Colonic mucosa (tissue), 4 donors: ENCODE data around the gene LIX1L. TPM values are rescaled to one million over a fixed set of nuclear protein-coding genes. Genes with fewer than 3 reads are reported as not detected.

Experiments
- DNase-seq: peaks from one replicate; pipeline ENCODE4 v3.0.0-alpha.2; 2020
- H3K27ac ChIP-seq: fragments of 200-600 bp; one replicate; pipeline ENCODE4 v1.8.0; 2021
- H3K27me3 ChIP-seq: fragments of 200-600 bp; one replicate; pipeline ENCODE4 v1.8.0; 2021
- H3K36me3 ChIP-seq: fragments of 200-600 bp; one replicate; pipeline ENCODE4 v1.8.0; 2021
- H3K4me1 ChIP-seq: fragments of 200-600 bp; one replicate; pipeline ENCODE4 v1.8.0; 2021; ENCODE audit warnings: mild to moderate bottlenecking
- H3K4me3 ChIP-seq: fragments of 200-600 bp; one replicate; pipeline ENCODE4 v1.8.0; 2021
- H3K9ac ChIP-seq, 2 donors: one replicate each; pipeline ENCODE4 v1.7.0; 2013; ENCODE audit warnings: control low read depth in 2 of 2, low read depth in 2 of 2, low read length in 2 of 2
- H3K9me3 ChIP-seq: fragments of 200-600 bp; one replicate; pipeline ENCODE4 v1.8.0; 2021
- CTCF ChIP-seq: fragments of 200-600 bp; IDR thresholded peaks from one replicate; pipeline ENCODE4 v1.8.0; 2022; ENCODE audit warnings: antibody characterized with exemption, mild to moderate bottlenecking
- intact Hi-C: fragments of 100-400 bp; cut with DNase I; formaldehyde crosslinking; loops from one replicate; pipeline ENCODE4 v1.14.1; 2022
- total RNA-seq, 2 donors: library from RNA; stranded (reverse); fragmentation: NEBNext Ultra II Directional in 1 of 2; extraction: Animal tissue kit (Norgen Biotek cat#: 25700) in 1 of 2; gene quantifications; one replicate each; pipeline ENCODE4 v1.2.1, GENCODE V29; 2021
- donor health status: healthy.
- donor health status: DM: no; HTN: no; CAD: no.
- donor health status: DM: no; HTN: no; CAD: no.

The LIX1L gene
- total RNA-seq, 2 donors from 2014 or later = 4.7 to 8.6 TPM

GRCh38 chr1:145963265-145964019, 5.6 kb upstream of the LIX1L start:
- TF ChIP-seq CTCF = no peak
- Histone ChIP-seq H3K36me3 (no peaks in the 10 kb centered on the region), H3K9ac (peak overlapping the region; percentile 53 to 86), H3K27ac (peak overlapping the region; percentile 64), H3K4me3 (peak overlapping the region; percentile 48), H3K9me3 (no peaks in the 10 kb centered on the region), H3K27me3 (peaks cover 25% of the 10 kb centered on the region), H3K4me1 (peaks cover 6% of the 10 kb centered on the region)
- intact Hi-C loops = no loop called here
- DNase-seq = no peak

DNA sequence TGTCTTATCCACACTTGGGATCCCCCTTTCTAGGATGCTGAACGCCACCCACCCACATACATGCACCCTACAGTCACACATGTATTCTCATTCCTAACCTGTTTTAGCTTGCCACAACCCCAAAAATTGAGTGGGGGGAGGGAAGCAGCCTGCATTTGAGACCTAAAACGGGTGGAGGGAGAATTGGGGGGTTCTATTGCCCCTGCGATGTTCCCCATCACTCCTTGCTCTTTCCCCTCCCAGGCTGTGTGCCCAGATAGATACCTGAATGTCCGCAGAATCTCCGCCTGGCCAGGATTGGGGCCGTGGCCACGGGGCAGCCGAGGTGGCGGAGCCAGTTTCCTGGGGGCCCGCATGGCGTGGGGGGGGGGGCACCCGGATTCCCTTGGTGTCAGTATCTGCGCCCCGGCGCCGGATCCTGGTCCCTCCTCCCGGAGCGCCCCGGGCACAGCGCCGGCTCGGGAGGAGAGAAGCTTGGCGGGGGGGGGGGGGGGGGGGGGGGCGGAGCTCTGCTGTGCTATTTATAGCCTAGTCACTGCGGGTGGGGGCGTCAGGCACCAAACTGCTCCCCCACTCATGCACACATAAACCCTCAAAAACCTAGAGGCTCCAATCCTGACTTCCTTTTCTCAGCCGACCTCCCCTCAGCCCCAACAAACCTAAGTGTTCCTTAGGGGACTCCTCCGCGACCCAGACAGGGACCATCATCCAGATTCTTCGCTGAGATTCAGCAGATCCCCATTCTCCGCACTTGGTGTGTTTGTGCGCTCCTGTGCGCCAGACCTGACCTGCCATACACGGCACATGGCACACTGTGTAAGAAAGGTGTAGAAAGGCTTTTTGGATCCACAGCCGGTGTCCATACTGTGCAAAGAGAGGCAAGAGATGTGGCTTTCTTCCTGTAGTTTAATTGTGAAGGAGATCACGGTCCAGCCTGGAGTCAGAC, 4.6 kb upstream of the LIX1L start:
- Histone ChIP-seq H3K27me3 (peaks cover 25% of the 10 kb centered on the region), H3K4me3 (peak overlapping the region; percentile 34), H3K4me1 (peaks cover 6% of the 10 kb centered on the region), H3K9me3 (no peaks in the 10 kb centered on the region), H3K27ac (no peak overlapping the region), H3K9ac (peak overlapping the region; percentile 61 to 70), H3K36me3 (no peaks in the 10 kb centered on the region)
- TF ChIP-seq CTCF = no peak
- DNase-seq = no peak
- intact Hi-C loops = no loop called here

GRCh38 chr1:145961425-145962156, 3.8 kb upstream of the LIX1L start:
- DNase-seq = peak; percentile 64
- Histone ChIP-seq H3K9me3 (no peaks in the 10 kb centered on the region), H3K4me1 (peaks cover 6% of the 10 kb centered on the region), H3K9ac (peak overlapping the region; percentile 61 to 70), H3K36me3 (no peaks in the 10 kb centered on the region), H3K27me3 (peaks cover 25% of the 10 kb centered on the region), H3K4me3 (peak overlapping the region; percentile 34), H3K27ac (no peak overlapping the region)
- TF ChIP-seq CTCF = no peak
- intact Hi-C loops = no loop called here

GRCh38 chr1:145961109-145961424, 3.2 kb upstream of the LIX1L start:
- peaks cover 25% of the 10 kb centered on the region for H3K27me3 ChIP-seq
- H3K9me3 ChIP-seq = no peaks in the 10 kb centered on the region
- TF ChIP-seq CTCF = no peak
- no peak for DNase-seq
- intact Hi-C loops = no loop called here
- H3K4me3 ChIP-seq = peak overlapping the region; percentile 34
- H3K9ac ChIP-seq = peak overlapping the region; percentile 61 to 70
- peak overlapping the region; percentile 65 for H3K27ac ChIP-seq
- no peaks in the 10 kb centered on the region for H3K36me3 ChIP-seq
- peaks cover 6% of the 10 kb centered on the region for H3K4me1 ChIP-seq

DNA sequence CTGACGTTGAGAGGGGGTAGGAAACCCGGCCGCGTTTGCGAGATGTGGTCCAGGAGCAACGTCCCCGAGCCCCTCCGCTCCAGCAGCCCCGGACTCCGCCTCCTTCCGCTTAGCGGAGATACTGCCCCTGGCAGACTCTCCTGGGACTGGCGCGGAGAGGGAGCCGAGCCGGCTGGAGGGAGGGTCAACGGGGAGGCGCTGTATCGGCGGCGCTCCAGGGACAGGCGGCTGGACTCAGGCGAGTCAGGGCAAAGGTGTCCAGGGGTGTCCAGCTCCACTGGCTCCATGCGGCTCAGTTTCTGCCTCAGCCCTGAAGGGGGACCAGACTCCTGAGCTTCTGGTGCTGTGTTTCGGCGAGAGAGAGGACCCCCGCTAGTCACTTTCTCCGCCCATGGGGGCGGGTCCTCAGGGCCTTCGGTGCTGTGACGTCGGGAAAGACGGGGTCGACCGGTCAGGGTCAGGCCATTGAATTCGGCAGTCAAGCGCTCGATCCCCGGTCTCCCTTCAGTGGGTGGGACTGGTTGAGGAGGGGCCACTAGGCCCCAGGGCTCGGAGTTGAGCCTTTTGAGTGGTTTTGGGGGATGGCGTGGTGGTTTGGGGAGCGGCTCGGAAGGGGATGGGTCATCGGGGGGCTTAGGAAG, 2.8 kb upstream of the LIX1L start:
- H3K36me3 ChIP-seq = no peaks in the 10 kb centered on the region
- no peaks in the 10 kb centered on the region for H3K9me3 ChIP-seq
- no peak for TF ChIP-seq CTCF
- intact Hi-C loops = no loop called here
- H3K4me1 ChIP-seq = peaks cover 10% of the 10 kb centered on the region
- H3K27me3 ChIP-seq = peaks cover 25% of the 10 kb centered on the region
- peak; percentile 74 for DNase-seq
- H3K9ac ChIP-seq = peak overlapping the region; percentile 61 to 70
- peak overlapping the region; percentile 65 for H3K27ac ChIP-seq
- peak overlapping the region; percentile 34 for H3K4me3 ChIP-seq
